ENCODE measurements around the gene FREM3. TPM values are rescaled to one million over a fixed set of nuclear protein-coding genes. Genes with fewer than 3 reads are reported as not detected.
"Not testable (repeated sequence)": the region's sequence is repeated elsewhere in the genome, so short reads cannot be mapped to it uniquely, and the experiment has no call there.

FREM3 gene
- total RNA-seq, 1 donor from 2014 or later = not detected

DNA sequence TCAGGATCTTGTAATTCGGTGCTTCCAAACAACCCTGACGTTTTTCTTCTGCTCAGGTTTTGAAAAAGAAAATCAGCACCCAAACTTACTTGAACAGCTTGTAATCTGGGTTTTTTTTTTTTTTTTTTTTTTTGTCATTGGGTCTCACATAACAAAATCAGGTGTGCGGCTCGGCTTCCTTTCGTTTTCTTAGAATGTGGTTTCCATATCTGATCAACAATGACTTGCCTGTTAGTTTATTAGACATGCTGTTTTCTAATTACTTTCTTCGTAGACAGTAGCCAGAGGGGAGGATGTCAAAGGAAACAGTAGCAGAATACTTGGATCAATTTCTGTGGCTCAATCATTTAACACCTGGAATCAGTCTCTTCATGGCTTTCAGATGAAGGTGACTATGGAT lies 890 bp upstream of the FREM3 start:
- peak overlapping the region; percentile 76 for H3K4me3 Mint-ChIP-seq
- H3K27me3 Mint-ChIP-seq = peaks cover 38% of the 10 kb centered on the region
- H3K4me1 Mint-ChIP-seq = peaks cover 6% of the 10 kb centered on the region
- no peaks in the 10 kb centered on the region for H3K36me3 Mint-ChIP-seq (ENCODE audit: low read depth)
- peak; percentile 59 for DNase-seq
- H3K9me3 Mint-ChIP-seq = peaks cover 9% of the 10 kb centered on the region
- no peak overlapping the region for H3K27ac Mint-ChIP-seq
- intact Hi-C loops (cut with micrococcal nuclease) = no loop called here

GRCh38 chr4:143700046-143700415 lies 444 bp downstream of the FREM3 start:
- Mint-ChIP-seq H3K4me3 (peak overlapping the region; percentile 76), H3K36me3 (ENCODE audit: low read depth) (no peaks in the 10 kb centered on the region), H3K4me1 (peaks cover 6% of the 10 kb centered on the region), H3K27me3 (peaks cover 38% of the 10 kb centered on the region), H3K9me3 (peaks cover 14% of the 10 kb centered on the region), H3K27ac (no peak overlapping the region)
- DNase-seq = no peak
- intact Hi-C loops (cut with micrococcal nuclease) = no loop called here

- peaks cover 14% of the 10 kb centered on the region for H3K9me3 Mint-ChIP-seq
- H3K27me3 Mint-ChIP-seq = peaks cover 38% of the 10 kb centered on the region
- H3K27ac Mint-ChIP-seq = no peak overlapping the region
- H3K36me3 Mint-ChIP-seq (ENCODE audit: low read depth) = no peaks in the 10 kb centered on the region
- H3K4me3 Mint-ChIP-seq = peak overlapping the region; percentile 76
- DNase-seq = no peak
- peaks cover 6% of the 10 kb centered on the region for H3K4me1 Mint-ChIP-seq
- intact Hi-C loops (cut with micrococcal nuclease) = no loop called here
Observed at GRCh38 chr4:143699331-143700045, 987 bp downstream of the FREM3 start.

- Mint-ChIP-seq H3K9me3 (peaks cover 14% of the 10 kb centered on the region), H3K27ac (no peak overlapping the region), H3K27me3 (peaks cover 8% of the 10 kb centered on the region), H3K36me3 (ENCODE audit: low read depth) (no peaks in the 10 kb centered on the region), H3K4me3 (no peak overlapping the region), H3K4me1 (no peaks in the 10 kb centered on the region)
- intact Hi-C loops (cut with micrococcal nuclease) = no loop called here
- no peak for DNase-seq
Observed at GRCh38 chr4:143693856-143694255, 6.6 kb downstream of the FREM3 start.

- no peaks in the 10 kb centered on the region for H3K27me3 Mint-ChIP-seq
- H3K4me1 Mint-ChIP-seq = no peaks in the 10 kb centered on the region
- no peak overlapping the region for H3K27ac Mint-ChIP-seq
- no peak overlapping the region for H3K4me3 Mint-ChIP-seq
- intact Hi-C loops (cut with micrococcal nuclease) = no loop called here
- no peak for DNase-seq
- H3K9me3 Mint-ChIP-seq = peaks cover 5% of the 10 kb centered on the region
- no peaks in the 10 kb centered on the region for H3K36me3 Mint-ChIP-seq (ENCODE audit: low read depth)
Observed at GRCh38 chr4:143692241-143692640, 8.2 kb downstream of the FREM3 start.

DNA sequence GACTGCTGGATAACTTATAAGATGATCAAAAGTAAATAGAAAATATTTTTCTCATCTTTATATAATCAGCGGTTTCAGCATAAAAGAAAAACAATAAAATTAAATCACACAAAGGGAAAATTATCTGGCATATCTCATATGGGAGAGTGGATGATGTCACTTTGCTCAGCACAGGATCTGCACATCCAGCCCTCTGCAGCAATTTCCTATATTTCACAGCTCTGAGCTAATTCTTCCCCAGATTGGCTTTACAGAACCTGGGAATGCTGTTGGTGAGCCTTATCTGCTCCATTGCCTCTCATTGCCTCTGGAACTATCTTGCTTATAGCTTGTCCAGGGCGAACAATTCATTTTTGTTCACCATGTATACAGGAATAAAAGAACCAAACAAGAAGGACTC lies 21.0 kb downstream of the FREM3 start:
- Mint-ChIP-seq H3K27ac (no peak overlapping the region), H3K9me3 (peaks cover 18% of the 10 kb centered on the region), H3K4me1 (no peaks in the 10 kb centered on the region), H3K36me3 (ENCODE audit: low read depth) (no peaks in the 10 kb centered on the region), H3K4me3 (no peak overlapping the region), H3K27me3 (no peaks in the 10 kb centered on the region)
- intact Hi-C loops (cut with micrococcal nuclease) = no loop called here
- DNase-seq = no peak

- H3K27ac Mint-ChIP-seq; H3K36me3 Mint-ChIP-seq (ENCODE audit: low read depth); DNase-seq; H3K9me3 Mint-ChIP-seq; H3K4me3 Mint-ChIP-seq; intact Hi-C loops (cut with micrococcal nuclease); H3K4me1 Mint-ChIP-seq; H3K27me3 Mint-ChIP-seq: not testable (repeated sequence)
Observed at GRCh38 chr4:143673629-143674028, 26.8 kb downstream of the FREM3 start.

GRCh38 chr4:143668930-143669552 lies 31.4 kb downstream of the FREM3 start:
- H3K27me3 Mint-ChIP-seq = no peaks in the 10 kb centered on the region
- intact Hi-C loops (cut with micrococcal nuclease) = no loop called here

GRCh38 chr4:143667461-143667860 lies 33.0 kb downstream of the FREM3 start:
- Mint-ChIP-seq H3K36me3 (ENCODE audit: low read depth) (no peaks in the 10 kb centered on the region), H3K27ac (no peak overlapping the region), H3K9me3 (peaks cover 4% of the 10 kb centered on the region), H3K4me1 (no peaks in the 10 kb centered on the region), H3K4me3 (no peak overlapping the region), H3K27me3 (no peaks in the 10 kb centered on the region)
- DNase-seq = no peak
- intact Hi-C loops (cut with micrococcal nuclease) = no loop called here

More at GRCh38 chr4:143668930-143669552, 31.4 kb downstream of the FREM3 start:
- Mint-ChIP-seq H3K9me3 (peaks cover under 1% of the 10 kb centered on the region), H3K4me1 (no peaks in the 10 kb centered on the region), H3K36me3 (ENCODE audit: low read depth) (no peaks in the 10 kb centered on the region), H3K27ac (no peak overlapping the region), H3K4me3 (no peak overlapping the region)
- DNase-seq = no peak

DNA sequence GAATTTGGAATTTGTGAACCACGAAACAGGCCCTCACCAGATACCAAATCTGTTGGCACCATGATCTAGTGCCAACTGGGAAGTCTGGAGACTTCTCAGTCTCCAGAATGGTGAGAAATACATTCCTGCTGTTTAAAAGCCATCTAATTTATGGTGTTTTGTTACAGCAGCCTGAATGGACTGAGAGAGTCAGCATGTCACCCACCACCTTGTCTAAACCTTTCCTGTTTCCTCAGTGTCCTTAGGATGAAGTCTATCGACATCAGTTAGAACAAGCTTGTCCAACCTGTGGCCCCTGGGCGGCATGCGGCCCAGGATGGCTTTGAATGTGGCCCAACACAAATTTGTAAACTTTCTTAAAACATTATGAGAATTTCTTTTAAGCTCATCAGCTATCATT lies 42.1 kb downstream of the FREM3 start:
- no peaks in the 10 kb centered on the region for H3K27me3 Mint-ChIP-seq

DNA sequence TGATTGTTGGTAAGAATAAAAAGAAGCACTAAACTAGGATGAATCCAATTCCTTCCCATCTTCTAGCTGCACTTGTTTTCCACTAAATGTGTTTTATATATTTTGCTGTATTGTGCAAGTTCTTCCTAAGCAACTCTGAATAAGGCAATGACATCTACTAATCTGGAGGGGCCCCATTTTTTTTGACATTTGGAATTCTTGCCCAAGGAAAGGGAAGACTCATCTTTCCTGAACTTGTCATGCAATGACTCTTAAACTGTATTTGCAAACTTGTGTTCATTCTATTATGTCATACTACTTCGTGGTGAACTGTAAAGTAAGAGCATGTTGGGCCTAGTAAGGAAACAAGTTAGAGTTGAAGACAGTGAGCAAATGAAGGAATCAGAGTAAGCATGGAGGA lies 45.9 kb downstream of the FREM3 start:
- Mint-ChIP-seq H3K27me3 (no peaks in the 10 kb centered on the region), H3K9me3 (no peaks in the 10 kb centered on the region), H3K4me1 (no peaks in the 10 kb centered on the region), H3K27ac (no peak overlapping the region), H3K4me3 (no peak overlapping the region), H3K36me3 (ENCODE audit: low read depth) (no peaks in the 10 kb centered on the region)
- no peak for DNase-seq
- intact Hi-C loops (cut with micrococcal nuclease) = no loop called here

More for the DNA sequence above, 42.1 kb downstream of the FREM3 start:
- H3K27ac Mint-ChIP-seq = no peak overlapping the region
- no peak for DNase-seq
- no peaks in the 10 kb centered on the region for H3K9me3 Mint-ChIP-seq
- no peaks in the 10 kb centered on the region for H3K36me3 Mint-ChIP-seq (ENCODE audit: low read depth)
- H3K4me3 Mint-ChIP-seq = no peak overlapping the region
- H3K4me1 Mint-ChIP-seq = no peaks in the 10 kb centered on the region
- intact Hi-C loops (cut with micrococcal nuclease) = no loop called here

- H3K4me3 Mint-ChIP-seq = no peak overlapping the region
- no peaks in the 10 kb centered on the region for H3K4me1 Mint-ChIP-seq
- no peak for DNase-seq
- peaks cover 3% of the 10 kb centered on the region for H3K36me3 Mint-ChIP-seq (ENCODE audit: low read depth)
- intact Hi-C loops (cut with micrococcal nuclease) = no loop called here
- no peak overlapping the region for H3K27ac Mint-ChIP-seq
- peaks cover 5% of the 10 kb centered on the region for H3K9me3 Mint-ChIP-seq
- H3K27me3 Mint-ChIP-seq = no peaks in the 10 kb centered on the region
Observed at GRCh38 chr4:143653031-143653430, 47.4 kb downstream of the FREM3 start.

GRCh38 chr4:143643399-143643798 lies 57.1 kb downstream of the FREM3 start:
- peaks cover 16% of the 10 kb centered on the region for H3K9me3 Mint-ChIP-seq
- no peak for DNase-seq
- no peak overlapping the region for H3K27ac Mint-ChIP-seq
- H3K4me3 Mint-ChIP-seq = no peak overlapping the region
- H3K36me3 Mint-ChIP-seq (ENCODE audit: low read depth) = peaks cover 3% of the 10 kb centered on the region
- H3K4me1 Mint-ChIP-seq = no peaks in the 10 kb centered on the region
- H3K27me3 Mint-ChIP-seq = no peaks in the 10 kb centered on the region
- intact Hi-C loops (cut with micrococcal nuclease) = no loop called here

DNA sequence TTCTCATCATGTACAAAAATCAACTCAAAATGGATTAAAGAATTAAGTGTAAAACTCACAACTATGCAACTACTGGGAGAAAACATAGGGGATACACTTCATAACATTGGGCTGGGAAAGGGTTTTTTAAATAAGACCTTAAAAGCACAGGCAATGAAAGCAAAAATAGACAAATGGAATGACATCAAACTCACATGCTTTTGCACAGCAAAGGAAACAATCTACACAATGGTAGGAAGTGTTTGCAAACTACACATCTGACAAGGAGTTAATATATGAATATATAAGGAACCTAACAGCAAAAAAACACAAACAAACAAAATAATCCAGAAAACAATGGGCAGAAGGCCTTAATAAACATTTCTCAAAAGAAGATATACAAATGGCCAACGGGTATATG lies 57.9 kb downstream of the FREM3 start:
- no peaks in the 10 kb centered on the region for H3K36me3 Mint-ChIP-seq (ENCODE audit: low read depth)
- H3K9me3 Mint-ChIP-seq = peaks cover 8% of the 10 kb centered on the region
- no peak overlapping the region for H3K27ac Mint-ChIP-seq
- H3K4me3 Mint-ChIP-seq = no peak overlapping the region
- DNase-seq = no peak
- no peaks in the 10 kb centered on the region for H3K27me3 Mint-ChIP-seq
- no peaks in the 10 kb centered on the region for H3K4me1 Mint-ChIP-seq
- intact Hi-C loops (cut with micrococcal nuclease) = no loop called here

GRCh38 chr4:143641361-143641760 lies 59.1 kb downstream of the FREM3 start:
- no peak overlapping the region for H3K27ac Mint-ChIP-seq
- H3K4me1 Mint-ChIP-seq = no peaks in the 10 kb centered on the region
- no peaks in the 10 kb centered on the region for H3K36me3 Mint-ChIP-seq (ENCODE audit: low read depth)
- H3K27me3 Mint-ChIP-seq = peaks cover 2% of the 10 kb centered on the region
- H3K9me3 Mint-ChIP-seq = no peaks in the 10 kb centered on the region
- intact Hi-C loops (cut with micrococcal nuclease) = no loop called here
- no peak overlapping the region for H3K4me3 Mint-ChIP-seq
- DNase-seq = no peak
